Measurements from ENCODE around the gene TPSB2.

Gene TPSB2

GRCh38 chr16:1184980-1185379 lies 45.0 kb downstream of the TPSB2 start:
- H3K27ac ChIP-seq (ENCODE audit: low read length) = no peak overlapping the region
- ATAC-seq (ENCODE audit: insufficient read depth, low read depth) = no peak
- H3K4me1 ChIP-seq (ENCODE audit: insufficient read depth, low read length) = no peaks in the 10 kb centered on the region

GRCh38 chr16:1184156-1184868 lies 45.7 kb downstream of the TPSB2 start:
- Histone ChIP-seq H3K4me3 (ENCODE audit: low read depth in 1 of 2, low read length in 2 of 2) (no peak overlapping the region), H3K9me3 (ENCODE audit: insufficient read depth, low read length, severe bottlenecking) (no peaks in the 10 kb centered on the region), H3K36me3 (ENCODE audit: insufficient read depth, low read length) (no peaks in the 10 kb centered on the region), H3K4me1 (ENCODE audit: insufficient read depth, low read length) (no peaks in the 10 kb centered on the region), H4K20me1 (ENCODE audit: insufficient read depth, low read length) (peaks cover 5% of the 10 kb centered on the region), H3K4me2 (ENCODE audit: insufficient read depth, low read length) (no peak overlapping the region), H3K27ac (ENCODE audit: low read length) (no peak overlapping the region), H2AFZ (ENCODE audit: low read depth, low read length) (no peak overlapping the region), H3K79me2 (ENCODE audit: insufficient read depth, low read length) (no peaks in the 10 kb centered on the region), H3K9ac (ENCODE audit: low read depth, low read length) (no peak overlapping the region), H3K27me3 (ENCODE audit: insufficient read depth, low read length, poor library complexity) (no peaks in the 10 kb centered on the region)
- DNase-seq (no peak), ATAC-seq (ENCODE audit: insufficient read depth, low read depth) (no peak)
- TF ChIP-seq EZH2 (IDR thresholded peaks at IDR 0.05; ENCODE audit: borderline replicate concordance, low read depth, low read length, severe bottlenecking) (no peak), CTCF (IDR thresholded peaks at IDR 0.05; ENCODE audit: borderline replicate concordance, extremely low read depth, low read length, poor library complexity, severe bottlenecking) (no peak)

More at GRCh38 chr16:1184980-1185379, 45.0 kb downstream of the TPSB2 start:
- Histone ChIP-seq H3K4me3 (ENCODE audit: low read depth in 1 of 2, low read length in 2 of 2) (no peak overlapping the region), H3K36me3 (ENCODE audit: insufficient read depth, low read length) (no peaks in the 10 kb centered on the region), H2AFZ (ENCODE audit: low read depth, low read length) (no peak overlapping the region), H4K20me1 (ENCODE audit: insufficient read depth, low read length) (peaks cover 5% of the 10 kb centered on the region), H3K79me2 (ENCODE audit: insufficient read depth, low read length) (no peaks in the 10 kb centered on the region), H3K4me2 (ENCODE audit: insufficient read depth, low read length) (no peak overlapping the region), H3K27me3 (ENCODE audit: insufficient read depth, low read length, poor library complexity) (no peaks in the 10 kb centered on the region), H3K9me3 (ENCODE audit: insufficient read depth, low read length, severe bottlenecking) (no peaks in the 10 kb centered on the region), H3K9ac (ENCODE audit: low read depth, low read length) (no peak overlapping the region)
- TF ChIP-seq CTCF (IDR thresholded peaks at IDR 0.05; ENCODE audit: borderline replicate concordance, extremely low read depth, low read length, poor library complexity, severe bottlenecking) (no peak), EZH2 (IDR thresholded peaks at IDR 0.05; ENCODE audit: borderline replicate concordance, low read depth, low read length, severe bottlenecking) (no peak)
- no peak for DNase-seq

GRCh38 chr16:1182950-1183907 lies 46.8 kb downstream of the TPSB2 start:
- Histone ChIP-seq H3K9ac (ENCODE audit: low read depth, low read length) (no peak overlapping the region), H3K4me2 (ENCODE audit: insufficient read depth, low read length) (no peak overlapping the region), H3K27ac (ENCODE audit: low read length) (no peak overlapping the region), H2AFZ (ENCODE audit: low read depth, low read length) (no peak overlapping the region), H3K4me3 (ENCODE audit: low read depth in 1 of 2, low read length in 2 of 2) (no peak overlapping the region), H3K27me3 (ENCODE audit: insufficient read depth, low read length, poor library complexity) (no peaks in the 10 kb centered on the region), H3K4me1 (ENCODE audit: insufficient read depth, low read length) (no peaks in the 10 kb centered on the region), H3K9me3 (ENCODE audit: insufficient read depth, low read length, severe bottlenecking) (no peaks in the 10 kb centered on the region), H3K36me3 (ENCODE audit: insufficient read depth, low read length) (no peaks in the 10 kb centered on the region), H3K79me2 (ENCODE audit: insufficient read depth, low read length) (no peaks in the 10 kb centered on the region), H4K20me1 (ENCODE audit: insufficient read depth, low read length) (peaks cover 5% of the 10 kb centered on the region; the same call in 1 of the 2 replicates)
- DNase-seq = no peak
- no peak for ATAC-seq (ENCODE audit: insufficient read depth, low read depth)
- no peak for TF ChIP-seq CTCF (IDR thresholded peaks at IDR 0.05; ENCODE audit: borderline replicate concordance, extremely low read depth, low read length, poor library complexity, severe bottlenecking)
- TF ChIP-seq EZH2 (IDR thresholded peaks at IDR 0.05; ENCODE audit: borderline replicate concordance, low read depth, low read length, severe bottlenecking) = no peak
